OCI-LY3 (cell line): ENCODE data around the gene GSTO2.

ENCODE experiments used
- H2AFZ ChIP-seq: fragments of 200-600, 300-600 bp; shearing (Covaris generic); 2 replicates; pipeline ENCODE4 v1.6.0; 2014; ENCODE audit warnings: antibody characterized with exemption, low read depth, low read length
- H3K27ac ChIP-seq: fragments of 200-600, 300-600 bp; sonication (generic); 2 replicates; pipeline ENCODE4 v1.5.1; 2014; ENCODE audit warnings: mild to moderate bottlenecking, low read length, moderate library complexity, mixed read lengths
- H3K27me3 ChIP-seq: fragments of 200-600, 300-600 bp; sonication (generic); 2 replicates; pipeline ENCODE4 v1.6.1; 2014; ENCODE audit warnings: low read depth, low read length, mixed read lengths
- H3K36me3 ChIP-seq: fragments of 200-600, 300-600 bp; sonication (generic); replicated peaks from 2 replicates; pipeline ENCODE3; 2014; ENCODE audit warnings: low read depth, low read length, mixed read lengths
- H3K4me1 ChIP-seq: fragments of 300-600, 200-600 bp; sonication (generic); 2 replicates; pipeline ENCODE4 v1.6.1; 2014; ENCODE audit warnings: low read length, mixed read lengths
- H3K4me2 ChIP-seq: fragments of 200-600, 300-600 bp; sonication (generic); 2 replicates; pipeline ENCODE4 v1.6.1; 2014; ENCODE audit warnings: low read length, mixed read lengths
- H3K4me3 ChIP-seq: fragments of 300-600, 200-600 bp; sonication (generic); 2 replicates; pipeline ENCODE4 v1.5.1; 2014; ENCODE audit warnings: antibody characterized with exemption, mild to moderate bottlenecking, low read length, moderate library complexity
- H3K79me2 ChIP-seq: fragments of 300-600, 200-600 bp; shearing (Covaris generic); 2 replicates; pipeline ENCODE4 v1.6.1; 2014; ENCODE audit warnings: mild to moderate bottlenecking, low read length, mixed read lengths
- H3K9ac ChIP-seq: fragments of 300-600, 200-600 bp; shearing (Covaris generic); 2 replicates; pipeline ENCODE4 v1.6.0; 2014; ENCODE audit warnings: mild to moderate bottlenecking, low read length, moderate library complexity
- H3K9me3 ChIP-seq: fragments of 200-600, 300-600 bp; shearing (Covaris generic); 2 replicates; pipeline ENCODE4 v1.6.1; 2014; ENCODE audit warnings: low read length, mixed read lengths; ENCODE audit not compliant: insufficient read depth
- H4K20me1 ChIP-seq: fragments of 200-600, 300-600 bp; sonication (generic); 2 replicates; pipeline ENCODE4 v1.6.1; 2016; ENCODE audit warnings: low read length, mixed read lengths; ENCODE audit not compliant: insufficient read depth
- CTCF ChIP-seq: fragments of 200-600, 300-600 bp; sonication (generic); IDR thresholded peaks from 2 replicates; pipeline ENCODE4 v1.5.1; 2014; ENCODE audit warnings: antibody characterized with exemption, low read length, low read depth
- EZH2phosphoT487 ChIP-seq: fragments of 200-600 bp; shearing (Covaris generic); IDR thresholded peaks from 2 replicates; pipeline ENCODE4 v1.6.1; 2018; ENCODE audit warnings: antibody characterized with exemption, mixed run types, low read depth

GSTO2 gene

GRCh38 chr10:104344219-104344618 lies 75.2 kb downstream of the GSTO2 start:
- H3K4me1 ChIP-seq = peaks cover 28% of the 10 kb centered on the region
- peaks cover 14% of the 10 kb centered on the region for H3K27me3 ChIP-seq
- TF ChIP-seq EZH2phosphoT487 (no peak), CTCF (no peak)

DNA sequence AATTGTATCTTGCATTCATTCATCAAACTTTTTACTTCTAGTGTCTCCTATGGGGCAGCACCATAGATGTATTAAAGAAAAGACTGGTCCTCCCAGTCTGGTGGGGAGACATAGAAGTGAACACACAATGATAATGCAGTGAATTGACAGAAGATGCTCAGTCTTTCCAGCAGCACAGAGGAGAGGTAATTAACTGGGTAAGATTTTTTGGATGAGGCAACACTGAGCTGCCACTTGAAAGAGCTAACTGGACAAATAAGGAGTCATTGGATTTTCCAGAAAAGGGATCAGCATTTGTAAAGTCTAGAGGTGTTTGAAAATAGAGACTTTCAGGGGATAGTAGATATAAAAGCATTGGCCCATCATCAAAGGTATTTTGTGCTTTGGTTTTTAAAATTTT lies 76.5 kb downstream of the GSTO2 start:
- Histone ChIP-seq H2AFZ (no peak overlapping the region), H3K9me3 (no peaks in the 10 kb centered on the region), H3K4me1 (peaks cover 36% of the 10 kb centered on the region), H3K79me2 (no peaks in the 10 kb centered on the region), H3K4me3 (no peak overlapping the region), H3K9ac (no peak overlapping the region), H3K36me3 (no peaks in the 10 kb centered on the region), H3K27ac (no peak overlapping the region), H3K4me2 (no peak overlapping the region), H3K27me3 (0 out of 2 replicates have a peak, but pooled peaks cover 2% of the 10 kb centered on the region), H4K20me1 (no peaks in the 10 kb centered on the region)
- no peak for TF ChIP-seq EZH2phosphoT487
- no peak for TF ChIP-seq CTCF

More at GRCh38 chr10:104344219-104344618, 75.2 kb downstream of the GSTO2 start:
- H3K36me3 ChIP-seq = no peaks in the 10 kb centered on the region
- no peak overlapping the region for H3K4me3 ChIP-seq
- no peaks in the 10 kb centered on the region for H3K9me3 ChIP-seq
- H4K20me1 ChIP-seq = no peaks in the 10 kb centered on the region
- H3K4me2 ChIP-seq = no peak overlapping the region
- no peaks in the 10 kb centered on the region for H3K79me2 ChIP-seq
- no peak overlapping the region for H2AFZ ChIP-seq
- no peak overlapping the region for H3K9ac ChIP-seq
- no peak overlapping the region for H3K27ac ChIP-seq

- Histone ChIP-seq H3K9me3 (no peaks in the 10 kb centered on the region), H3K27ac (no peak overlapping the region), H4K20me1 (no peaks in the 10 kb centered on the region), H3K4me2 (no peak overlapping the region), H3K9ac (no peak overlapping the region), H2AFZ (no peak overlapping the region), H3K36me3 (no peaks in the 10 kb centered on the region), H3K79me2 (no peaks in the 10 kb centered on the region), H3K27me3 (no peaks in the 10 kb centered on the region), H3K4me3 (no peak overlapping the region), H3K4me1 (peaks cover 40% of the 10 kb centered on the region)
- no peak for TF ChIP-seq EZH2phosphoT487
- no peak for TF ChIP-seq CTCF
Measured at GRCh38 chr10:104345941-104346340, 77.0 kb downstream of the GSTO2 start.

DNA sequence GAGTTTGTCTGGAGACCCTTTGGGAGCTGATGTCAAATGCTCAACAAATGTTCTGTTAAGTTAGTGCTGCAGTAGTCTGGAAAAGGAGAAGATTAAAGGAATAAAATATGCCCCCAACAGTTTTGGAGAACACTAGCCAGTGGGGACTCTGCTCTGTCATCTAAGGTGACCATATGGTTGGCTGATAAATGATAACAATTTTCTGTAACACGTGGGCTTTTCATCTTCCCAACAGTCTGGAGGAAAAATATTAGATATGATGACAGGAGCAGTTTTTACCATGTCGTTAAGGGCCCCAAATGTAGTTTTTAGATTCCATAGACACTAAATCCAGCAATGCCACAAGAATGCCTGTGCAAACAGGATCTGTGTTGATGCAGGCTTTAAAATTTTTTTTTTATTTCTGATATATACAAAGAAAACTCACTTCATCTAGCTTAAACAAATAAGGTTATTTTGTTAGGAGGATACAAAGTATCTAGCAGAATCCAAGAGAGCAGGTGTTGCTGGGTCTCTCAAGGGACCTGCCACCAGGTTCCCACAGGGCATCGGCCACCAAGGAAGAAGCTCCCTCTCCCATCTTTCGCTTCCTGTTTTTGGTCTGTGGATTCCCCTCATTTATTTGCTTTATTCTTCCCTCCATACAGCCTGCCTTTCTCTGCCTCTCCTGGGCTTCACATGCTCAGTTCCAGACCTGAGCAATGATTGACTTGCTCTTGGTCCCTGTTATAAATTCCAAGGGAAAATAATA lies 78.5 kb downstream of the GSTO2 start:
- H3K9ac ChIP-seq = no peak overlapping the region
- H3K27me3 ChIP-seq = no peaks in the 10 kb centered on the region
- no peaks in the 10 kb centered on the region for H3K9me3 ChIP-seq
- no peaks in the 10 kb centered on the region for H3K79me2 ChIP-seq
- H4K20me1 ChIP-seq = no peaks in the 10 kb centered on the region
- no peak overlapping the region for H3K4me3 ChIP-seq
- peaks cover 55% of the 10 kb centered on the region for H3K4me1 ChIP-seq
- no peak overlapping the region for H3K4me2 ChIP-seq
- no peaks in the 10 kb centered on the region for H3K36me3 ChIP-seq
- H3K27ac ChIP-seq = no peak overlapping the region
- no peak for TF ChIP-seq CTCF
- TF ChIP-seq EZH2phosphoT487 = no peak
- H2AFZ ChIP-seq = no peak overlapping the region
